Stimulated activated naive CD4-positive, alpha-beta T cell (primary cell): Measurements from ENCODE around the gene SLC26A6.

Source experiments
- DNase-seq, 6 experiments: peaks; one replicate each; lab custom pipeline; 2025; lab: John Stamatoyannopoulos, UW

The SLC26A6 gene

GRCh38 chr3:48599077-48599501, 36.2 kb downstream of the SLC26A6 start:
- no peak for DNase-seq

- DNase-seq = no peak
These were observed 36.8 kb downstream of the SLC26A6 start for GRCh38 chr3:48598323-48599076.

GRCh38 chr3:48597408-48597800, 37.9 kb downstream of the SLC26A6 start:
- no peak for DNase-seq

- no peak for DNase-seq
These were observed 38.4 kb downstream of the SLC26A6 start for GRCh38 chr3:48596676-48597407.

- DNase-seq = no peak
These were observed 39.1 kb downstream of the SLC26A6 start for GRCh38 chr3:48596157-48596556.

- DNase-seq = no peak
These were observed 39.6 kb downstream of the SLC26A6 start for GRCh38 chr3:48595526-48596121.

GRCh38 chr3:48595075-48595525, 40.2 kb downstream of the SLC26A6 start, which contains the start of gene COL7A1:
Gene COL7A1 (minus strand): TSS chr3:48595329. CDS start chr3:48595159, 170 bp downstream.
- no peak for DNase-seq

GRCh38 chr3:48594417-48595049, 40.7 kb downstream of the SLC26A6 start:
- DNase-seq = no peak

GRCh38 chr3:48593337-48593736, 41.9 kb downstream of the SLC26A6 start:
- DNase-seq = no peak

GRCh38 chr3:48592519-48593087, 42.7 kb downstream of the SLC26A6 start:
- no peak for DNase-seq

- no peak for DNase-seq
These were observed 43.3 kb downstream of the SLC26A6 start for GRCh38 chr3:48591886-48592518.

GRCh38 chr3:48591436-48591835, 43.8 kb downstream of the SLC26A6 start:
- DNase-seq = no peak

GRCh38 chr3:48588230-48588629, 47.0 kb downstream of the SLC26A6 start:
- no peak for DNase-seq

- DNase-seq = no peak
These were observed 47.6 kb downstream of the SLC26A6 start for GRCh38 chr3:48587686-48588085.

GRCh38 chr3:48585411-48585810, 49.9 kb downstream of the SLC26A6 start:
- DNase-seq = no peak

- no peak for DNase-seq
These were observed 50.4 kb downstream of the SLC26A6 start for GRCh38 chr3:48584836-48585235.

GRCh38 chr3:48581621-48582481, 53.4 kb downstream of the SLC26A6 start:
- no peak for DNase-seq

- DNase-seq = no peak
These were observed 58.6 kb downstream of the SLC26A6 start for GRCh38 chr3:48576647-48577046.
